Cardiac muscle cell (in vitro differentiated cells and primary cell): ENCODE data around the gene RELA. TPM values are rescaled to one million over a fixed set of nuclear protein-coding genes. Genes with fewer than 3 reads are reported as not detected.

Source experiments
- DNase-seq, 2 donors: peaks; one replicate each; pipeline versions ENCODE4 v3.0.0 to v3.0.0-alpha.2; 2010 to 2017; ENCODE audit warnings: low read depth in 1 of 2, low spot score in 1 of 2
- H3K27ac ChIP-seq: fragments of 200-600 bp; sonication (generic); 2 replicates; pipeline ENCODE4 v1.5.1; 2016
- H3K27me3 ChIP-seq: fragments of 200-600 bp; sonication (generic); 2 replicates; pipeline ENCODE4 v1.6.0; 2016; ENCODE audit warnings: control low read depth
- H3K36me3 ChIP-seq: fragments of 200-600 bp; sonication (generic); 2 replicates; pipeline ENCODE4 v1.5.1; 2016; ENCODE audit warnings: control low read depth
- H3K4me1 ChIP-seq: fragments of 200-600 bp; sonication (generic); 2 replicates; pipeline ENCODE4 v1.8.1; 2017; ENCODE audit warnings: low read depth, mild to moderate bottlenecking, mixed run types
- H3K4me3 ChIP-seq: fragments of 200-600 bp; sonication (generic); 2 replicates; pipeline ENCODE4 v1.5.1; 2016; ENCODE audit warnings: mild to moderate bottlenecking
- H3K9me3 ChIP-seq: fragments of 200-600 bp; sonication (generic); 2 replicates; pipeline ENCODE4 v1.5.1; 2017; ENCODE audit warnings: low read depth, mild to moderate bottlenecking, control low read depth
- polyA plus RNA-seq: library from polyadenylated mRNA; unstranded; fragments of >200 nt; fragmentation: Nextera tagmentation; extraction: Ambion mirVana; gene quantifications from 2 replicates; pipeline ENCODE4 v1.2.1, GENCODE V29; 2016
- total RNA-seq: library from RNA; depleted of rRNA; stranded (reverse); fragments of >200 nt; gene quantifications from 2 replicates; pipeline ENCODE4 v1.2.3, GENCODE V29; 2016
- TF ChIP-seq, protein P1 (sequence below): IDR thresholded peaks from 2 replicates; pipeline ENCODE4 v1.5.1; 2012; ENCODE audit warnings: low read depth, mild to moderate bottlenecking, low read length

The RELA gene
- total and polyA plus RNA-seq, 2 experiments from 2014 or later = 46.2 to 51.9 TPM

DNA sequence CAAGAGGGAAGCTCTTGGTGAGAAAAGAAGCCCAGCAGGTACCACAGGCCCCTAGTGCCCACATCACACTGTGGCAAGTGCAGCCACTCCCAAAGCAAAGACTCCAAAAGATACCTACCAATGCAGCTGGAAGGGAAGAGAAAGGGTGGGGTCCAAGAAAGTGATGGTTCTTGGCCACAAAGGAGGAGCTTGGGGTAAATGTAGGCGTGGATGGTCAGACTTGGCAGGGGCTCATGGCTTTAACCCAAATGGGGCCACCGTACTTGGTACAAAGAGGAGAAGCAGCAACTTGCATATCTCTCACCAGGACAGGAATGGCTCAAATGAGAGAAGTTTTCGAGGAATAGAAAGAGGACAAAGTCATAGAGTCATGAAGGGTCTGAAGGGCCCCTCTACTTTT, 53.5 kb downstream of the RELA start:
- TF ChIP-seq, protein P1, sequence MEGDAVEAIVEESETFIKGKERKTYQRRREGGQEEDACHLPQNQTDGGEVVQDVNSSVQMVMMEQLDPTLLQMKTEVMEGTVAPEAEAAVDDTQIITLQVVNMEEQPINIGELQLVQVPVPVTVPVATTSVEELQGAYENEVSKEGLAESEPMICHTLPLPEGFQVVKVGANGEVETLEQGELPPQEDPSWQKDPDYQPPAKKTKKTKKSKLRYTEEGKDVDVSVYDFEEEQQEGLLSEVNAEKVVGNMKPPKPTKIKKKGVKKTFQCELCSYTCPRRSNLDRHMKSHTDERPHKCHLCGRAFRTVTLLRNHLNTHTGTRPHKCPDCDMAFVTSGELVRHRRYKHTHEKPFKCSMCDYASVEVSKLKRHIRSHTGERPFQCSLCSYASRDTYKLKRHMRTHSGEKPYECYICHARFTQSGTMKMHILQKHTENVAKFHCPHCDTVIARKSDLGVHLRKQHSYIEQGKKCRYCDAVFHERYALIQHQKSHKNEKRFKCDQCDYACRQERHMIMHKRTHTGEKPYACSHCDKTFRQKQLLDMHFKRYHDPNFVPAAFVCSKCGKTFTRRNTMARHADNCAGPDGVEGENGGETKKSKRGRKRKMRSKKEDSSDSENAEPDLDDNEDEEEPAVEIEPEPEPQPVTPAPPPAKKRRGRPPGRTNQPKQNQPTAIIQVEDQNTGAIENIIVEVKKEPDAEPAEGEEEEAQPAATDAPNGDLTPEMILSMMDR = no peak
- Histone ChIP-seq H3K9me3 (no peaks in the 10 kb centered on the region), H3K27ac (no peak overlapping the region), H3K36me3 (peaks cover 8% of the 10 kb centered on the region), H3K4me1 (peaks cover 10% of the 10 kb centered on the region), H3K4me3 (no peak overlapping the region), H3K27me3 (no peaks in the 10 kb centered on the region)
- peak in 1 of 2 donors; percentile 26 for DNase-seq

DNA sequence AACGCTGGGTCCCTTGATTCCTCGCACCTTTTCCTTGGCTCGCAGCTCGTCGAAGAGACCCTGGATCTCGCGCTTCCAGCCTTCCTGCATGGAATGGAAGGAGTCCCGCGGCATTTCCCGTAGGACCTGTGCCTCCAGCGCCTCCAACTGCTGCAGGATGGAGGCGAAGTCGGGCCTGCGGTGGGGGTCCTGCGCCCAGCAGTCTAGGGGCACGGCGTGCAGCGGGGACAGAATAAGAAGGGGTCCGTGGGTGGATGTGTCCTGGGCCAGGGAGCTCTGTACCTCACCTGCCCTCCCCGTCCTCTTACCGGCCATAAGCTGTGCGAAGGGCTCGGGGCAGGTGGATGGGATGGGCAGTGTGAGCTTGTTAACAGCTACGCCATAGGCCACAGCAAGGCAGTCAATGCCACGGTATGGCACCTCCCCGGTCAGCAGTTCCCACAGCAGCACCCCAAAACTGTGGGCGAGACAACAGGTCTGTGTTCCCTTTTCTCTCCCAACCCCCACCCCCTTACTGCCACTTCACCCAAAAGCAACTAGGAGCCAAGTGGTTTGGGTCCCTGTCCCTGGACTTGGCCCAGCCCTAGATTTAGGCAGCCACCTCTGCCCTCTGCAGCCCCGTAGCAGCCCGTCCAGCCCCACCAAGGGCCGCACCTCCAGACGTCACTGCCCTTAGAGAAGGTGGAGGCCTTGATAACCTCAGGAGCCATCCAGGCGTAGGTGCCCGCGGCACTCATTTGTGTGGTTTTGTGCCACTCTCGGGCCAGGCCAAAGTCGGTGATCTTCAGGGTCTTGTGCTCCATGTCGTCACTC, 54.9 kb downstream of the RELA start:
- Histone ChIP-seq H3K27ac (peak overlapping the region; percentile 44), H3K36me3 (peaks cover 8% of the 10 kb centered on the region), H3K9me3 (no peaks in the 10 kb centered on the region), H3K4me3 (peak overlapping the region; percentile 8), H3K27me3 (no peaks in the 10 kb centered on the region), H3K4me1 (peaks cover 4% of the 10 kb centered on the region)
- no peak for DNase-seq
- TF ChIP-seq, protein P1 = no peak

DNA sequence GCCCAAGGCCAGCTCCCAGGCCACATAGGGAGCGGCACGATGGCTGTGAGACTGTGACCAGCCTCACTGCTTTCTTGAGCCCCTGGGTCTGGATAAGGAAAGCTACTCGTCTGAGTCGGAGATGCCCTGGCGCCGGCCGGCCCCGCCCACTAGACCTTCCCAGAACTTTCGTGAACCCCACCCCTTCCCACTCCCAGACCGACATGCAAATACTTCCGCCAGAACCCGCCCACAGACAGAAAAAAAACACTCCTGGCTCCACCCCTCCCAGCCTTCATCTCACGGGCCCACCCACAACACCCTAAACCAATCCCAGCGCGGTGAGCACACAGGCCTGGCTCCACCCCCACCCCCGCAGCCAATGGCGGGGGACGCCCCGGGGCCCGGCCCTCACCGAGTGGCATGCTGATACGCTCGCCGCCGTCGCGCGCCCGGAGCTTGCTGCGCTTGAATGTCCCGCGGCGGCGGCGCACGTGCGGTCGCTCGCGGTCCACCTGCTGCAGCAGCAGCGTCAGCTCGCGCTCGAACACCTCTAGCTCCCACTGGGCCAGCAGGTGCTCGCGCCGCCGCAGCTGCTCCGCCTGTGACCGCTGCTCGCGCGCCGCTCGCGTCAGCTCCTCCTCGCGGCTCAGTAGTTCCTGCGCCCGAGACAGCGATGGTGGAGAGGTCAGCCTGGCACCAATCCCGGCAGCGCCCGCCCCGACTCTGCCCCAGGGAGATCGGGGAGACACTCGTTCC, 55.7 kb downstream of the RELA start:
- Histone ChIP-seq H3K4me3 (peak overlapping the region; percentile 8), H3K27me3 (no peaks in the 10 kb centered on the region), H3K36me3 (peaks cover 8% of the 10 kb centered on the region), H3K27ac (peak overlapping the region; percentile 44), H3K4me1 (peaks cover 4% of the 10 kb centered on the region), H3K9me3 (no peaks in the 10 kb centered on the region)
- peak; percentile 99 for DNase-seq
- TF ChIP-seq, protein P1 = no peak

DNA sequence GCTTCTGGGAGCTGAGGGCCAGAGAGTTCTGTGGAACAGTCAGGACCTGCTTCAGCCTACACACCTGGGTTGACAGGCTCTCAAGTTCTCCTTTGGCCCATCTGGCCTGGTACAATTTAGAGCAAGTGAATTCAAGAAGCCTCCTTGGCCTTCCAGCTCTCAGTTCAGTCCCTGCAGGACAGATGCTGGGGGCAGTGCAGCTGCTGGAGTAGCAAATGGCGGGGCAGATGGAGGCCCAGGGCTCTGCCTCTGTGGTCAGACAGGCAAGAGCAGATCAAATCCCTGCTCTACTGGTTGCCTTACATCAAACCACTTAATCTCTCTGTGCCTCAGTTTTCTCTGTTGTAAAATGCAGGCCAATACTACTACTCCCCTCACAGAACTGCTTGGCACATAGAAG, 58.5 kb downstream of the RELA start:
- no peak for DNase-seq
- Histone ChIP-seq H3K9me3 (no peaks in the 10 kb centered on the region), H3K36me3 (peaks cover 8% of the 10 kb centered on the region), H3K4me3 (no peak overlapping the region), H3K4me1 (peaks cover 4% of the 10 kb centered on the region), H3K27me3 (no peaks in the 10 kb centered on the region), H3K27ac (no peak overlapping the region)
- TF ChIP-seq, protein P1 = no peak

Other genes starting within 250 kb of the RELA start
- gene NEAT1, start 240.1 kb downstream of the RELA start, total RNA-seq = 3.4 and 11.3 TPM in 2 replicates
- 4.2 and 5.6 TPM in 2 replicates for gene NEAT1, start 240.1 kb downstream of the RELA start, polyA plus RNA-seq
- 3,311 and 7,439 TPM in 2 replicates for gene MALAT1, start 163.9 kb downstream of the RELA start, total RNA-seq
- 16,838 and 18,899 TPM in 2 replicates for gene MALAT1, start 163.9 kb downstream of the RELA start, polyA plus RNA-seq
- gene SCYL1, start 137.8 kb downstream of the RELA start, total RNA-seq = 157 and 168 TPM in 2 replicates
- 139 and 146 TPM in 2 replicates for gene SCYL1, start 137.8 kb downstream of the RELA start, polyA plus RNA-seq
- gene LTBP3, start 104.6 kb downstream of the RELA start, total RNA-seq = 61.8 and 98.3 TPM in 2 replicates
- gene LTBP3, start 104.6 kb downstream of the RELA start, polyA plus RNA-seq = 53.7 and 60.9 TPM in 2 replicates
- 56.6 and 57.4 TPM in 2 replicates for gene ZNRD2, start 92.4 kb downstream of the RELA start, total RNA-seq
- 55.7 and 70.5 TPM in 2 replicates for gene ZNRD2, start 92.4 kb downstream of the RELA start, polyA plus RNA-seq
- 42.9 and 71.8 TPM in 2 replicates for gene FAM89B, start 90.4 kb downstream of the RELA start, total RNA-seq
- gene FAM89B, start 90.4 kb downstream of the RELA start, polyA plus RNA-seq = 96.0 and 132 TPM in 2 replicates
- gene EHBP1L1, start 86.9 kb downstream of the RELA start, total RNA-seq = 14.9 and 50.5 TPM in 2 replicates
- gene EHBP1L1, start 86.9 kb downstream of the RELA start, polyA plus RNA-seq = 14.2 and 30.0 TPM in 2 replicates
- gene KCNK7, start 67.1 kb downstream of the RELA start, total RNA-seq = 0.25 TPM in 1 of 2 replicates, not detected in the other
- gene KCNK7, start 67.1 kb downstream of the RELA start, polyA plus RNA-seq = not detected in 2 replicates
- gene MAP3K11, start 48.7 kb downstream of the RELA start, total RNA-seq = 44.8 and 63.1 TPM in 2 replicates
- 25.9 and 31.2 TPM in 2 replicates for gene MAP3K11, start 48.7 kb downstream of the RELA start, polyA plus RNA-seq
- 40.9 and 42.7 TPM in 2 replicates for gene PCNX3, start 47.1 kb downstream of the RELA start, total RNA-seq
- gene PCNX3, start 47.1 kb downstream of the RELA start, polyA plus RNA-seq = 18.9 and 22.0 TPM in 2 replicates
- gene SIPA1, start 24.8 kb downstream of the RELA start, total RNA-seq = 17.3 and 25.9 TPM in 2 replicates
- gene SIPA1, start 24.8 kb downstream of the RELA start, polyA plus RNA-seq = 21.6 and 33.7 TPM in 2 replicates
- 51.2 and 51.4 TPM in 2 replicates for gene KAT5, start 49.3 kb upstream of the RELA start, total RNA-seq
- 37.7 and 63.7 TPM in 2 replicates for gene KAT5, start 49.3 kb upstream of the RELA start, polyA plus RNA-seq
- gene RNASEH2C, start 57.9 kb upstream of the RELA start, total RNA-seq = 83.7 and 108 TPM in 2 replicates
- gene RNASEH2C, start 57.9 kb upstream of the RELA start, polyA plus RNA-seq = 71.5 and 84.4 TPM in 2 replicates
- gene AP5B1, start 118.1 kb upstream of the RELA start, total RNA-seq = 18.1 and 24.3 TPM in 2 replicates
- gene AP5B1, start 118.1 kb upstream of the RELA start, polyA plus RNA-seq = 13.6 and 18.0 TPM in 2 replicates
- 0.15 and 0.60 TPM in 2 replicates for gene OVOL1, start 124.1 kb upstream of the RELA start, total RNA-seq
- 0.35 TPM in 1 of 2 replicates, not detected in the other for gene OVOL1, start 124.1 kb upstream of the RELA start, polyA plus RNA-seq
- gene SNX32, start 171.0 kb upstream of the RELA start, total RNA-seq = 5.9 and 6.0 TPM in 2 replicates
- 13.2 and 21.4 TPM in 2 replicates for gene SNX32, start 171.0 kb upstream of the RELA start, polyA plus RNA-seq
- 974 and 1,709 TPM in 2 replicates for gene CFL1, start 195.3 kb upstream of the RELA start, total RNA-seq
- gene CFL1, start 195.3 kb upstream of the RELA start, polyA plus RNA-seq = 1,641 and 2,660 TPM in 2 replicates
- 74.3 and 88.9 TPM in 2 replicates for gene MUS81, start 197.5 kb upstream of the RELA start, total RNA-seq
- gene MUS81, start 197.5 kb upstream of the RELA start, polyA plus RNA-seq = 80.3 and 82.7 TPM in 2 replicates
- gene EFEMP2, start 209.9 kb upstream of the RELA start, total RNA-seq = 138 and 161 TPM in 2 replicates
- 216 and 267 TPM in 2 replicates for gene EFEMP2, start 209.9 kb upstream of the RELA start, polyA plus RNA-seq
- not detected in 2 replicates for gene CTSW, start 216.9 kb upstream of the RELA start, total RNA-seq
- 0.60 TPM in 1 of 2 replicates, not detected in the other for gene CTSW, start 216.9 kb upstream of the RELA start, polyA plus RNA-seq
- 140 and 220 TPM in 2 replicates for gene FIBP, start 225.6 kb upstream of the RELA start, total RNA-seq
- gene FIBP, start 225.6 kb upstream of the RELA start, polyA plus RNA-seq = 143 and 199 TPM in 2 replicates
- gene CCDC85B, start 227.8 kb upstream of the RELA start, total RNA-seq = 67.3 and 80.2 TPM in 2 replicates
- gene CCDC85B, start 227.8 kb upstream of the RELA start, polyA plus RNA-seq = 83.4 and 96.5 TPM in 2 replicates
- gene FOSL1, start 237.5 kb upstream of the RELA start, total RNA-seq = 0.21 TPM in 1 of 2 replicates, not detected in the other
- 0.60 TPM in 1 of 2 replicates, not detected in the other for gene FOSL1, start 237.5 kb upstream of the RELA start, polyA plus RNA-seq